ENCODE data around the gene TXN. TPM values are rescaled to one million over a fixed set of nuclear protein-coding genes. Genes with fewer than 3 reads are reported as not detected.
A peak's percentile ranks its signal among the peaks of the same experiment; 100 is the strongest.

Gene TXN
- total and polyA plus RNA-seq, 3 experiments from 2014 or later = 172 to 471 (median 455) TPM

- no peaks in the 10 kb centered on the region for H3K27me3 Mint-ChIP-seq
- ChIA-PET CTCF (no interaction called here), POLR2A (no interaction called here)
- no peaks in the 10 kb centered on the region for H3K9me3 Mint-ChIP-seq
- Histone ChIP-seq H3K27ac (ENCODE audit: low read depth, low read length) (no peak overlapping the region), H3K27me3 (ENCODE audit: insufficient read depth, low read length, poor library complexity, severe bottlenecking) (no peaks in the 10 kb centered on the region), H3K36me3 (ENCODE audit: insufficient read depth, low read length) (peaks cover 6% of the 10 kb centered on the region), H3K9me3 (ENCODE audit: low read length) (no peaks in the 10 kb centered on the region), H3K4me1 (ENCODE audit: insufficient read depth, low read length) (no peaks in the 10 kb centered on the region), H3K4me3 (ENCODE audit: low read length) (no peak overlapping the region)
- no peak for DNase-seq
- no peak overlapping the region for H3K27ac Mint-ChIP-seq
- peaks cover 0 to 6% (median 0%) of the 10 kb centered on the region in 3 donors for H3K4me1 Mint-ChIP-seq
- peaks cover 7 to 52% (median 23%) of the 10 kb centered on the region in 3 donors for H3K36me3 Mint-ChIP-seq
- H3K4me3 Mint-ChIP-seq = no peak overlapping the region
Measured at GRCh38 chr9:110244616-110245015, 11.7 kb downstream of the TXN start.

DNA sequence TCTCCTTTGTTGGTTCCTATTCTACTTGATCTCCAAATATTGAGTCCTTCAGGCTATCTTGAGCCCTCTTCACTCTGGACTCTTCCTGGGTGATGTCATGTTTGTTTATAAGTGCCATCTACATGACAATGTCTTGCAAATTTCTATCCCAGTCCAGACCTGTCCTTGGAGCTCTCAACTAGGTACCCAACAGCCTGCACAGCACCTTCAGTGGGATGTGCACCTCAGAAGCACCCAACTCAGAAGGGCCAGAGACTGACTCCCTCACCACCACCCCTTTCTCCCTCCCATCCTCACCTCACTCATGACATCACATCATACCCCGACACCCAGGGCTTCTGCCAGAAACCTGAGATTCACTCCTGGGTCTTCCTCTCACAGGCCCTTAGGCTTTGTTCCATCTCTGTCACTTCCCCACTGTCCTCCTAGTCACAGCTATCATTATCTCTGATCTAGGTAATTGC, 14.4 kb downstream of the TXN start:
- no peaks in the 10 kb centered on the region for H3K9me3 ChIP-seq (ENCODE audit: low read length)
- H3K36me3 Mint-ChIP-seq = peaks cover 7 to 33% (median 19%) of the 10 kb centered on the region in 3 donors
- H3K27me3 Mint-ChIP-seq = no peaks in the 10 kb centered on the region
- DNase-seq = no peak
- no peak overlapping the region for H3K27ac Mint-ChIP-seq
- no peaks in the 10 kb centered on the region for H3K4me1 Mint-ChIP-seq
- no peaks in the 10 kb centered on the region for H3K9me3 Mint-ChIP-seq
- ChIA-PET POLR2A (no interaction called here), CTCF (no interaction called here)
- H3K36me3 ChIP-seq (ENCODE audit: insufficient read depth, low read length) = peaks cover 5% of the 10 kb centered on the region
- H3K4me3 ChIP-seq (ENCODE audit: low read length) = no peak overlapping the region
- no peaks in the 10 kb centered on the region for H3K27me3 ChIP-seq (ENCODE audit: insufficient read depth, low read length, poor library complexity, severe bottlenecking)
- H3K27ac ChIP-seq (ENCODE audit: low read depth, low read length) = no peak overlapping the region
- no peaks in the 10 kb centered on the region for H3K4me1 ChIP-seq (ENCODE audit: insufficient read depth, low read length)
- no peak overlapping the region for H3K4me3 Mint-ChIP-seq

GRCh38 chr9:110241260-110241857, 14.9 kb downstream of the TXN start:
- Mint-ChIP-seq H3K9me3 (peaks cover 0 to 2% (median 0%) of the 10 kb centered on the region in 5 donors), H3K4me1 (no peaks in the 10 kb centered on the region)
- CTCF ChIA-PET = no interaction called here

DNA sequence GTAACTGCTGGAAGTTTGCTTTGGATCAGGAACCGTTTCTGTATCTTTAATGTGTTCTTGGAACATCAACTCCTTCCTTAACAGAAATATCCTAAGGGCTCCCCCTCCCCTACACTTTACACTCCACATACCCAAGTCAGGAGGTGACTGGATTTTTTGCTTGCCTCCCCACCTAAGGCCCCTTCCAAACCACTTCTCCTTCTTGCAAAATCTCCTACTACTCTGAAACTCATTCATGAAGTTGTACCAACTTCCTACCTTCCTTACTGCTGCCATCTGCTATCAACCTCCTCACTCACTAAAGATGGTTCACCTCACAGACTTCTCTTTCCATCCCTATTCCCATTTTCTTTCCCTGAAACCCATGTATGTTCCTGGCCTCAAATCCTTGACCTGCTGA, 16.1 kb downstream of the TXN start:
- Mint-ChIP-seq H3K36me3 (peaks cover 4 to 22% (median 11%) of the 10 kb centered on the region in 3 donors), H3K27me3 (peaks cover 0 to 2% of the 10 kb centered on the region in 2 donors), H3K27ac (no peak overlapping the region), H3K9me3 (peaks cover 0 to 3% (median 0%) of the 10 kb centered on the region in 5 donors), H3K4me3 (no peak overlapping the region), H3K4me1 (no peaks in the 10 kb centered on the region)
- H3K4me3 ChIP-seq (ENCODE audit: low read length) = no peak overlapping the region
- no peak overlapping the region for H3K27ac ChIP-seq (ENCODE audit: low read depth, low read length)
- no peaks in the 10 kb centered on the region for H3K9me3 ChIP-seq (ENCODE audit: low read length)
- H3K4me1 ChIP-seq (ENCODE audit: insufficient read depth, low read length) = no peaks in the 10 kb centered on the region
- POLR2A ChIA-PET = no interaction called here
- CTCF ChIA-PET = no interaction called here
- H3K27me3 ChIP-seq (ENCODE audit: insufficient read depth, low read length, poor library complexity, severe bottlenecking) = no peaks in the 10 kb centered on the region
- DNase-seq = no peak
- H3K36me3 ChIP-seq (ENCODE audit: insufficient read depth, low read length) = peaks cover 5% of the 10 kb centered on the region

More at GRCh38 chr9:110241260-110241857, 14.9 kb downstream of the TXN start:
- H3K4me1 ChIP-seq (ENCODE audit: insufficient read depth, low read length) = no peaks in the 10 kb centered on the region
- no peaks in the 10 kb centered on the region for H3K9me3 ChIP-seq (ENCODE audit: low read length)
- no peaks in the 10 kb centered on the region for H3K27me3 ChIP-seq (ENCODE audit: insufficient read depth, low read length, poor library complexity, severe bottlenecking)
- H3K36me3 ChIP-seq (ENCODE audit: insufficient read depth, low read length) = peaks cover 5% of the 10 kb centered on the region
- Mint-ChIP-seq H3K36me3 (peaks cover 5 to 28% (median 13%) of the 10 kb centered on the region in 3 donors), H3K27ac (no peak overlapping the region), H3K27me3 (no peaks in the 10 kb centered on the region), H3K4me3 (no peak overlapping the region)
- no peak overlapping the region for H3K4me3 ChIP-seq (ENCODE audit: low read length)
- POLR2A ChIA-PET = no interaction called here
- no peak for DNase-seq
- H3K27ac ChIP-seq (ENCODE audit: low read depth, low read length) = no peak overlapping the region

- Mint-ChIP-seq H3K4me3 (no peak overlapping the region), H3K9me3 (no peaks in the 10 kb centered on the region), H3K27ac (no peak overlapping the region), H3K4me1 (no peaks in the 10 kb centered on the region), H3K27me3 (peaks cover under 1 to 17% of the 10 kb centered on the region in 2 donors), H3K36me3 (no peaks in the 10 kb centered on the region)
- no peaks in the 10 kb centered on the region for H3K36me3 ChIP-seq (ENCODE audit: insufficient read depth, low read length)
- H3K4me3 ChIP-seq (ENCODE audit: low read length) = no peak overlapping the region
- no peaks in the 10 kb centered on the region for H3K27me3 ChIP-seq (ENCODE audit: insufficient read depth, low read length, poor library complexity, severe bottlenecking)
- H3K4me1 ChIP-seq (ENCODE audit: insufficient read depth, low read length) = no peaks in the 10 kb centered on the region
- no peak for DNase-seq
- H3K27ac ChIP-seq (ENCODE audit: low read depth, low read length) = no peak overlapping the region
- CTCF ChIA-PET = interaction anchor here (1.7 kb wide), 1 partner anchor 12 kb away, joined by 4 read pairs; no protein-coding TSS in a partner anchor
- no peaks in the 10 kb centered on the region for H3K9me3 ChIP-seq (ENCODE audit: low read length)
- POLR2A ChIA-PET = no interaction called here
Measured at GRCh38 chr9:110228321-110228720, 28.0 kb downstream of the TXN start.

- H3K4me1 Mint-ChIP-seq = no peaks in the 10 kb centered on the region
Measured at GRCh38 chr9:110224583-110224982, 31.7 kb downstream of the TXN start.

DNA sequence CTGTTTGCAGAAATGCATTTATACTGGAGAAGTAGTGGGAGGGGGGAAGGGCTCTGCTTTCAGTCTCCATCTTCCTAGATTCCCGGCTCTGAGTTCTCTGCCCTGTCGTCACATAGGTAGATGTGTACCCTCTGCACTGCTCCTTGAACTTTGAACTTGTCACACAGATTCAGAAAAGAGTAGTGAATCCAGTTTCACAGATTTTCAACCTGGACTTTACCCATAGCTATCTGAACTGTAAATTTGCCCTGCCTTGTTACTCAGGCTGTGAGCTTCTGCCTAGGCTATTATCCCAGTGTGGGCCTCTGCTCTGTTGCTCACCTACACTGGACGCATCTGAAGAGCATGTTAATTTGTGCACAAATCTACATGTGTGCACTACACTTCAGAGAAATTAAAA, 35.5 kb downstream of the TXN start:
- Mint-ChIP-seq H3K4me1 (peaks cover 0 to 2% (median 0%) of the 10 kb centered on the region in 3 donors), H3K9me3 (no peaks in the 10 kb centered on the region), H3K36me3 (no peaks in the 10 kb centered on the region), H3K27me3 (peaks cover 4 to 37% of the 10 kb centered on the region in 2 donors), H3K4me3 (no peak overlapping the region), H3K27ac (no peak overlapping the region)
- no peak for DNase-seq
- ChIA-PET POLR2A (no interaction called here), CTCF (no interaction called here)
- no peaks in the 10 kb centered on the region for H3K27me3 ChIP-seq (ENCODE audit: insufficient read depth, low read length, poor library complexity, severe bottlenecking)
- no peaks in the 10 kb centered on the region for H3K9me3 ChIP-seq (ENCODE audit: low read length)
- H3K36me3 ChIP-seq (ENCODE audit: insufficient read depth, low read length) = no peaks in the 10 kb centered on the region
- no peaks in the 10 kb centered on the region for H3K4me1 ChIP-seq (ENCODE audit: insufficient read depth, low read length)
- no peak overlapping the region for H3K27ac ChIP-seq (ENCODE audit: low read depth, low read length)
- no peak overlapping the region for H3K4me3 ChIP-seq (ENCODE audit: low read length)

More at GRCh38 chr9:110224583-110224982, 31.7 kb downstream of the TXN start:
- no peaks in the 10 kb centered on the region for H3K36me3 Mint-ChIP-seq
- H3K9me3 Mint-ChIP-seq = no peaks in the 10 kb centered on the region
- no peaks in the 10 kb centered on the region for H3K4me1 ChIP-seq (ENCODE audit: insufficient read depth, low read length)
- ChIA-PET CTCF (no interaction called here), POLR2A (no interaction called here)
- H3K27me3 Mint-ChIP-seq = peaks cover 0 to 34% of the 10 kb centered on the region in 2 donors
- H3K27me3 ChIP-seq (ENCODE audit: insufficient read depth, low read length, poor library complexity, severe bottlenecking) = no peaks in the 10 kb centered on the region
- H3K27ac ChIP-seq (ENCODE audit: low read depth, low read length) = no peak overlapping the region
- no peak overlapping the region for H3K27ac Mint-ChIP-seq
- H3K4me3 ChIP-seq (ENCODE audit: low read length) = no peak overlapping the region
- no peaks in the 10 kb centered on the region for H3K36me3 ChIP-seq (ENCODE audit: insufficient read depth, low read length)
- no peak for DNase-seq
- no peaks in the 10 kb centered on the region for H3K9me3 ChIP-seq (ENCODE audit: low read length)
- no peak overlapping the region for H3K4me3 Mint-ChIP-seq

GRCh38 chr9:110217656-110218099, 38.6 kb downstream of the TXN start:
- H3K4me1 ChIP-seq (ENCODE audit: insufficient read depth, low read length) = no peaks in the 10 kb centered on the region
- ChIA-PET CTCF (interaction anchor here (1.8 kb wide), 1 partner anchor 61 kb away, joined by 4 read pairs; no protein-coding TSS in a partner anchor), POLR2A (no interaction called here)
- no peaks in the 10 kb centered on the region for H3K9me3 ChIP-seq (ENCODE audit: low read length)
- Mint-ChIP-seq H3K27me3 (peaks cover 4 to 29% of the 10 kb centered on the region in 2 donors), H3K36me3 (no peaks in the 10 kb centered on the region), H3K4me1 (peaks cover 0 to 2% (median 0%) of the 10 kb centered on the region in 3 donors), H3K9me3 (no peaks in the 10 kb centered on the region), H3K27ac (no peak overlapping the region), H3K4me3 (no peak overlapping the region)
- no peak overlapping the region for H3K4me3 ChIP-seq (ENCODE audit: low read length)
- H3K36me3 ChIP-seq (ENCODE audit: insufficient read depth, low read length) = no peaks in the 10 kb centered on the region
- H3K27ac ChIP-seq (ENCODE audit: low read depth, low read length) = no peak overlapping the region
- DNase-seq = peak in 1 of 5 donors; percentile 2
- no peaks in the 10 kb centered on the region for H3K27me3 ChIP-seq (ENCODE audit: insufficient read depth, low read length, poor library complexity, severe bottlenecking)
